ENCODE data around the gene GLRX2. TPM values are rescaled to one million over a fixed set of nuclear protein-coding genes. Genes with fewer than 3 reads are reported as not detected.

GLRX2 gene
- polyA plus RNA-seq, 3 donors: 11.3 to 12.8 (median 12.3) TPM

- DNase-seq: no peak
These were observed 10.5 kb upstream of the GLRX2 start for GRCh38 chr1:193115629-193116227.

DNA sequence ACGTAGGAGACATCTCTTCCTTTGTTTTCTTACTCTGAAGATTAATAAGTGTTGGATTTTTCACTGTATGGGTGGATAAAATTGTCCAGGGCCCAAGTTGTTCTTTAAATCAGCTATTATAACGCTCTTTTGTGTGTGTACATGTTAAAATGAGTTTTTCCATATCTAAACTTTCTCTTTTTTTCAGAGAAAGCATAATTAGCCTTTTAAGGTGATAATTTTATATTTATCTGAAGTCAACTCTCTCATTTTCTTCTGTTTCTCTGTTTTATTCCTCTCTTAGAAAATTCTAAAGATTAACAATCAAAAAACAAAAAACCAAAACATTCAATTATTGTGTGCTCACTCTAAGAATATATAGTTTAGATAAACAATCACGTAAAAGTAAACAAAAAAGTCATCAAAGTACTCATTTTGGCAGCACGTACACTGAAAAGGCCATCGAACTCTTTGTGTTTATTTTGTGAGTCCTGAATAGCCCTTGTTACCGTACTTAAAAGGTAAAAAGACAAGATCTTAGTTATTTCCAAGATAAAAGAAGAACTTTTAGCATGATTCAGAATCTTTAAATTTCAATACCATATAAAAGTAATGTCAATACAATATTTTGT is 9.4 kb upstream of the GLRX2 start:
- no peak for DNase-seq

DNA sequence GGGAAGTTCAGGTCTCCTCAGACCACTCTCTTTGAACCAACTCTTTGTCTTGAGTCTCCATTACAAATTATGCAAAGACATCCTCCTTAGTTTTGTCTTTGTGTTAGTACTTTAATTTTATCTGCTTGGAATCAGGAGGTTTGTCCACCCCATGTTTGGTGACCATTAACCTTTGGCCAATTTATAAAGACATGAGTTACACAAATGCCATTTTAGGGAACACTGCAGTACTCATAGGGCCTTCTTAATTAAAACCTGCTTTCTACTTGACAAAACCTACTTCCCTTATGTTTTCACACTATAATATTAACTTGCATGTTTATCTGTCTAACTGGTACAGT is 8.7 kb upstream of the GLRX2 start:
- DNase-seq: no peak

DNA sequence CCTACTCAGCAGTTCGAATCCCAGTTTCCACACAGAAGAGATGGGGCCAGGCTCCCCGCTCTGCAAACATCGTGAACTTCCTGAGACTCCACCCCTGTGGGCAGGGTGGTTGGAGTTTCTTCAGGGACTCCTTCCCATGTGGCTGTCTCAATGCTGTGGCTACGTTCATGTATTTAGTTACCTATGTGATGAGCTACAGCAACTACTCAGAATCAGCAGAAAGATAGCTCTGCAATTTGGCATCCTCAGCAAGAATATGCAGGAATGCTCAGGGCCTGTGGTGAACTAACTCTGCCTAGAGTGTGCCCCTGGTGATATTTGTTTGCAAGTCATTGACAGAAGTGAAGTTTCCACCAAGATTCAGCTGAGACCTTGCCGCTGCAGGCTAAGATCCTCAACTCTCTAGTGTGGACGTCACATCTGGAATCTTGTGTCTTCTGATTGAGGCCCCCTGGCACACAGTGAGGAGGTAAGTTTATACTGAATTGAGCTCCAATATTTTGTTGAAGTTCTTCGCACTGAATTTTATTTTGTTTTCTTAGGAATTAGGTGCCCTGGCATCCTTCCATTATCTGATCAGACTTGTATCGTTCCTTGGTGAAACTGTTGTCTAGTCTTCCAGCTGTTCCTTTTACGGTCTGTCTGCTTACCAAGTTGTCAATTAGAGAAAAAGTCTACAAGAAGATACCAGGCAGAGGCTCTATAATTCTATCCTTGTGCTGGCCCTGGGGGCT is 8.2 kb upstream of the GLRX2 start:
- no peak for DNase-seq

- DNase-seq: no peak
These were observed 6.5 kb upstream of the GLRX2 start for GRCh38 chr1:193111641-193112090.

GRCh38 chr1:193110864-193111263 is 5.7 kb upstream of the GLRX2 start:
- no peak for DNase-seq

- no peak for DNase-seq
These were observed 5.0 kb upstream of the GLRX2 start for GRCh38 chr1:193110246-193110645.

- no peak for DNase-seq
These were observed 4.4 kb upstream of the GLRX2 start for GRCh38 chr1:193109619-193110018.

- no peak for DNase-seq
These were observed 3.3 kb upstream of the GLRX2 start for GRCh38 chr1:193108471-193108870.

DNA sequence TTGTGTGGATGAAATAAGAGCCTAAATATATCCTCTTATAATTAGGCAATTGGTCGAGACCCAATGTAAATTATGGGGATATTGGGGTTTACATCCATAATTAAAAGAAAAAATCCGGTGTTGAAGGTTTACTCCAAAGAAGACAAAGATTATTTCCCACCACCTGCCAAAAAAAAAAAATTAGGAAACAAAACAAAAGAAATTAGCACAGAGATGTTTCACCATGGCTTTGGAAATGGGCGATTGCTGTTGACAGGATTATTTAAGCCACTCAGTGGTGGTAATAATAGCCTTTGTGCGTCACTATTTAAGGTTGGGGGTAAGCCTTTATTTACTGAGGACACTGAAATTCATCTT is 585 bp upstream of the GLRX2 start:
- no peak for DNase-seq

GRCh38 chr1:193104502-193104906 is 710 bp downstream of the GLRX2 start:
- DNase-seq: peak; percentile 42

DNA sequence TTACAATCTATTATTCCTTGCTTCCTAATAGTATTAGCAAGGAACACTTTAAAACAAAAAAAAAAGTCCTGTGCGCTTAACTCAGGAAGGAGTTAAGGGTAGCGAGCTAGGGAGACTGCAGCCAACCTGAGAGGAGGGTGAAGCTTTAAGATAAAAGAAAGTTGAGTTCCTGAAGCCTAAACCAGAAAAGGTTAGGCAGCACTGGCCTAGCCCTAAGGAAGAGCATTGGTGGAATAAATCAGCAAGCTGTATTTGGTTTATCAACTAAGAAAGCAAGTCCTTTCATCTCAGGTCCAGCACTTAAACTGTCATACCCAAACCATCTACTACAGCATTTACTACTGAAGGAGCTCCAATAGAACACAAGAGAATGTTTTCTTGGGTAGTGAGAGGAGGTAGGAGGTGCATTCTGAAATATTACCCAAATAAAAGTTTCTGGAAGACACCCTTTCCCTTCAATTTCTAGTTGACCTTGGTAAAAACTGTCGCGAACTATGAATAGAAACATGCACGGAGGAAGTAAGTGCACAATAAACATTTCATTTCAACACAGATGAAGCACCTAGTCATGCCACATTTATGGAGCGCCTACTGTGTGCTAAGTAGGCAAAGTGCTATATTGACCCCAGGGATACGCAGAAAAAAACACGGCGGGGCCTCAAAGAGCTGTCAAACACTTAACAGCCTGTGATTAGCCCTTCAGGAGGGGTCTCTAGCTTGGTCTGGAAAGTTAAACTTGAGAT is 1.3 kb downstream of the GLRX2 start:
- no peak for DNase-seq

GRCh38 chr1:193102662-193103061 is 2.6 kb downstream of the GLRX2 start:
- no peak for DNase-seq

DNA sequence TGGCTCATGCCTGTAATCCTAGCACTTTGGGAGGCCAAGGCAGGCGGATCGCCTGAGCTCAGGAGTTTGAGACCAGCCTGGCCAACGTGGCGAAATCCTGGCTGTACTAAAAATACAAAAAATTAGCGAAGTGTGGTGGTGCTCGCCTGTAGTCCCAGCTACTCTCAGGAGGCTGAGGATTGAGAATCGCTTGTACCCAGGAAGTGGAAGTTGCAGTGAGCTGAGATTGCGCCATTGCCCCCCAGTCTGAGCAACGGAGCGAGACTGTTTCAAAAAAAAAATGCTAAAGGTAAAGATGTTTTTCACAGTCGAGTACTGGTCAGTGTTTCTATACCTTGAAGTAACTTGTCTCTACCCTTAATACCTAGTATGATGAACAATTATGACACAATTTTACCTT is 11.1 kb downstream of the GLRX2 start:
- no peak for DNase-seq

- DNase-seq: no peak
These were observed 14.3 kb downstream of the GLRX2 start for GRCh38 chr1:193090865-193091264.

DNA sequence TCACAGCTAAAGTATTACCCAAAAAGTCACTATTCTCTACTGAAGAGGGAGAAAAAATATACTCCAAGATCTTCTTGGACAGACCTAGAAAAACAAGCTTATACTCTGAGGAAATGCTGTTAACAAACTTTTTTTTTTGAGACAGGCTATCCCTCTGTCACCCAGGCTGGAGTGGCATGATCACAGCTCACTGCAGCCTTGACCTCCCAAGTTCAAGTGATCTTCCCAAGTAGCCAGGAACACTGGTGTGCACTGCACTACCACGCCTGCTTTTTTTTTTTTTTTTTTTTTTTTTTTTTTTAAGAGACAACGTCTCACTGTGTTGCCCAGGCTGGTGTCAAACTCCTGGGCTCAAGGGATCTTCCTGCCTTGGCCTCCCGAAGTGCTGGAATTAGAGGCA is 17.3 kb downstream of the GLRX2 start:
- no peak for DNase-seq

DNA sequence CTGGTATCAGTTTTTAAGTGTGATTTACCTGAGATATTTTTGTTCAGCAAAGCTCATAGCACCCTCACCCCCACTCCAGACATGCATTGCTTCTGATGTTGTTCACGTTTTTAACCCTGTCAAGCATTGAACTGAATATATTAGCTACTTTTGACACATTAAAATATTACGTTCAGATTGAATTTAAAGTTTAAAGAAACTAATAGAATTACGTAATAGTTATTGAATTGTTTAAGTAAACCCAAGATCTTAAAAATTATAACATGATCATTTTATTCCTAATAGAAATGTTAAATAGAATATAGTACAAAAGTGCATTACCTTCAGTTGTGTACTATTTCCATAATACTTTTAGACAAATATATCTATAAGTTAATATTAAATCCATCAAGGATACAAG is 18.9 kb downstream of the GLRX2 start:
- DNase-seq: no peak

GRCh38 chr1:193085263-193085662 is 20.0 kb downstream of the GLRX2 start:
- no peak for DNase-seq

GRCh38 chr1:193083365-193084088 is 21.7 kb downstream of the GLRX2 start:
- no peak for DNase-seq

DNA sequence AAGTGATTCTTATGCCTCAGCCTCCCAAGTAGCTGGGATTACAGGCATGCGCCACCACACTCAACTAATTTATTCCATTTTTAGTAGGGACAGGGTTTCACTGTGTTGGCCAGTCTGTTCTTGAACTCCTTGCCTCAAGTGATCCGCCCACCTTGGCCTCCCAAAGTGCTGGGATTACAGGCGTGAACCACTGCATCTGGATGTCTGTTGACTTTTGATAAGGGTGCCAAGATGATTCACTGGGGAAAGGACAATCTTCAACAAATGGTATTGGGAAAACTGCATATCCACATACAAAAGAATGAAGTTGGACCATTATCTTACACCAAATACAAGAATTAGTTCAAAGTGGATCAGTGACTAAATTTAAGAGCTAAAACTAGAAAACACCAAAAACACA is 26.0 kb downstream of the GLRX2 start:
- no peak for DNase-seq

- no peak for DNase-seq
These were observed 27.2 kb downstream of the GLRX2 start for GRCh38 chr1:193077991-193078390.

DNA sequence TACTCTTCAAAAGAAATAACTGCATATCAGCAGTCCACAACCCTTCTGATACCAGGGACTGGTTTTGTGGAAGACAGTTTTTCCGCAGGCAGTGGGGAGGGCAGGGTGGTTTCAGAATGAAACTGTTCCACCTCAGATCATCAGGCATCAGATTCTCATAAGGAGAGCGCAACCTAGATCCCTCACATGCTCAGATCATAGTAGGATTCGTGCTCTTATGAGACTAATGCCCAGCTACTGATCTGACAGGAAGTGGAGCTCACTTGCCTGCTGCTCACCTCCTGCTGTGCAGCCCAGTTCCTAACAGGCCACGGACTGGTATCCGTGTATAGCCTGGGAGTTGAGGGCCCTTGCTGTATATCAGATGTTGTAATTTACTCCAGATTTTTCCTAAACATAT is 34.3 kb downstream of the GLRX2 start:
- DNase-seq: no peak

All from renal pelvis (tissue), 4 donors.